H1 (cell line): ENCODE data around the gene IVNS1ABP. TPM values are rescaled to one million over a fixed set of nuclear protein-coding genes. Genes with fewer than 3 reads are reported as not detected.

ENCODE experiments used
- CHD7 ChIP-seq: fragments of 300-600 bp; sonication (generic); IDR thresholded peaks from 2 replicates; pipeline ENCODE4 v1.7.1; 2012; ENCODE audit warnings: low read length, moderate library complexity, mild to moderate bottlenecking, inconsistent platforms; ENCODE audit not compliant: insufficient replicate concordance
- CTBP2 ChIP-seq: IDR thresholded peaks from 2 replicates; pipeline ENCODE4 v1.7.0; 2011; ENCODE audit warnings: borderline replicate concordance, mild to moderate bottlenecking, moderate library complexity, mixed read lengths, low read length; ENCODE audit not compliant: insufficient read depth, insufficient read length
- GTF2F1 ChIP-seq: IDR thresholded peaks from 2 replicates; pipeline ENCODE4 v1.6.1; 2012; ENCODE audit warnings: low read depth, low read length, improper control_type of control experiment, borderline replicate concordance
- KDM1A ChIP-seq: fragments of 200-600, 300-600 bp; sonication (generic); IDR thresholded peaks from 2 replicates; pipeline ENCODE4 v1.7.1; 2016; ENCODE audit warnings: mild to moderate bottlenecking, low read length, borderline replicate concordance
- SP2 ChIP-seq: IDR thresholded peaks from 2 replicates; pipeline ENCODE4 v1.6.1; 2012; ENCODE audit warnings: mild to moderate bottlenecking, low read length, inconsistent platforms
- polyA plus RNA-seq, 7 experiments: library from polyadenylated mRNA; depleted of rRNA in 3 of 7; stranded (reverse) in 5 of 7; unstranded in 2 of 7; fragments of >200 nt in 5 of 7; fragments of 200-250 nt in 2 of 7; gene quantifications; 1 replicate in 5 of 7; 2 replicates in 1 of 7; 4 replicates in 1 of 7; pipeline versions ENCODE4 v1.2.1 to v1.2.3, GENCODE V29; 2011 to 2013; ENCODE audit warnings: missing spikeins in 2 of 7, mixed read lengths in 2 of 7
- total RNA-seq: library from RNA; stranded (reverse); fragmentation: NEBNext Ultra II Directional; extraction: Animal tissue kit (Norgen Biotek cat#: 25700); gene quantifications from 2 replicates; pipeline ENCODE4 v1.2.1, GENCODE V29; 2021

IVNS1ABP gene
- total and polyA plus RNA-seq, 2 of the 8 experiments (the other 6 are each of a cell fraction or from before 2014, with no cell fraction given), result 65.9 to 189 TPM

GRCh38 chr1:185319139-185319475 is 2.1 kb upstream of the IVNS1ABP start (continued):
- no peak for TF ChIP-seq CHD7
- TF ChIP-seq SP2, result no peak
- no peak for TF ChIP-seq GTF2F1
- TF ChIP-seq CTBP2, result no peak
- no peak for TF ChIP-seq KDM1A
